ENCODE results near the gene PCDHGA1. TPM values are rescaled to one million over a fixed set of nuclear protein-coding genes. Genes with fewer than 3 reads are reported as not detected.

PCDHGA1 gene
- total RNA-seq, 1 experiment from 2014 or later, result 0.63 TPM

DNA sequence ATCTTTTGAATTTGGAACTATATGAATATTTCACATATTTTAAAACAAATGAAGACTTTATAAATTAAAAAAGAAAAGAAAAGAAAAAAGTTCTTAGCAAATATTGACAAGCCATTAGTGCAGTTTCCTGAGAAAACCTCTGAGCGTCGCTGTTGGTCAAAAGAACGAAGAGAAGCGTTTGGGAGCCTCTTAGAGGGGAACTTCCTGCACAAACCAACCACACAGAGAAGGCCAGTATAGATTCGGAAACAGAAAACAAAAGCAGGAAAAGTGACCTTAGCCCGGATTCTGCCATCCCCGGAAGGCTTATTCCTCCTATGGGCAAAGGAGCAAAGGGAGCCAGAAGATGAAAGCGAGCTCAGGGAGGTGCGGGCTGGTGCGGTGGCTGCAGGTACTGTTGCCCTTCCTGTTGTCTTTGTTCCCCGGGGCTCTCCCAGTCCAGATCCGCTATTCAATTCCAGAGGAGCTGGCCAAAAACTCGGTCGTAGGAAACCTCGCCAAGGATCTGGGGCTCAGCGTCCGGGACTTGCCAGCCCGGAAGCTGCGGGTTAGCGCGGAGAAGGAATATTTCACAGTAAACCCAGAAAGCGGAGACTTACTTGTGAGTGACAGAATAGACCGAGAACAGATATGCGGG is 29.6 kb downstream of the PCDHGA1 start, which contains the start of gene PCDHGB2:
TSS of gene PCDHGB2 (plus strand) at position 205 of the 637 bp plus-strand sequence. CDS start at position 347, 142 bp downstream.
- Histone ChIP-seq H3K27me3 (ENCODE audit: insufficient read depth, low read length) (no peaks in the 10 kb centered on the region), H2BK20ac (ENCODE audit: low read depth, low read length, poor library complexity, severe bottlenecking) (no peak within 1 kb of the TSS), H2BK12ac (ENCODE audit: insufficient read length, low read depth, low read length) (no peak within 1 kb of the TSS), H3T11ph (ENCODE audit: low read length) (no peak within 1 kb of the TSS), H3K9me3 (ENCODE audit: control insufficient read depth, low read depth, low read length) (peaks cover 29% of the 10 kb centered on the region), H3K23ac (ENCODE audit: insufficient read length, low read depth, low read length) (no peak within 1 kb of the TSS), H3K9ac (ENCODE audit: extremely low read depth, insufficient read length, low read length) (no peak within 1 kb of the TSS), H3K79me1 (ENCODE audit: insufficient read depth, low read depth, low read length, poor library complexity, severe bottlenecking) (no peaks in the 10 kb centered on the region), H3K4me1 (ENCODE audit: insufficient read depth, low read length) (no peaks in the 10 kb centered on the region), H3K56ac (ENCODE audit: insufficient read length, low read depth, low read length) (no peak within 1 kb of the TSS), H3K4me2 (ENCODE audit: insufficient read depth, insufficient read length, low read length) (no peak within 1 kb of the TSS), H3K14ac (ENCODE audit: insufficient read depth, low read length) (no peak within 1 kb of the TSS), H4K8ac (replicated peaks; ENCODE audit: insufficient read length, low read depth, low read length) (no peak within 1 kb of the TSS), H4K20me1 (ENCODE audit: control insufficient read depth, insufficient read depth, insufficient read length) (no peaks in the 10 kb centered on the region), H2BK120ac (ENCODE audit: low read depth, low read length, poor library complexity, severe bottlenecking) (no peak within 1 kb of the TSS), H3K23me2 (ENCODE audit: insufficient read length, low read depth, low read length, poor library complexity, severe bottlenecking) (no peaks in the 10 kb centered on the region), H3K18ac (ENCODE audit: insufficient read length, low read depth, low read length) (no peak within 1 kb of the TSS), H2AFZ (ENCODE audit: low read length) (no peak within 1 kb of the TSS), H3K4ac (ENCODE audit: low read depth, low read length) (no peak within 1 kb of the TSS), H3K27ac (ENCODE audit: insufficient read length, low read depth, low read length) (no peak within 1 kb of the TSS), H4K5ac (ENCODE audit: insufficient read length, low read depth, low read length) (no peak within 1 kb of the TSS), H3K79me2 (ENCODE audit: insufficient read depth, low read length) (no peaks in the 10 kb centered on the region), H2BK15ac (ENCODE audit: low read depth, low read length) (no peak within 1 kb of the TSS), H2AK5ac (ENCODE audit: insufficient read length, low read length) (no peak within 1 kb of the TSS), H2BK5ac (ENCODE audit: insufficient read length, low read length) (no peak within 1 kb of the TSS), H4K91ac (ENCODE audit: insufficient read length, low read depth, low read length) (no peak within 1 kb of the TSS)
- Mint-ChIP-seq H3K9me3 (peaks cover 70 to 71% of the 10 kb centered on the region in 2 experiments), H3K4me3 (peak within 1 kb of the TSS in 1 of 2 experiments; percentile 53; a peak in 4 of 5 replicates), H3K36me3 (ENCODE audit: insufficient read depth in 1 of 3, low read depth in 3 of 3) (peaks cover 40 to 72% (median 63%) of the 10 kb centered on the region in 3 experiments), H3K27ac (peak within 1 kb of the TSS in 2 of 3 experiments; percentile 7 to 83; a peak in 2 of 7 replicates), H3K27me3 (ENCODE audit: low read depth) (peaks cover 3% of the 10 kb centered on the region), H3K4me1 (peaks cover 7 to 15% of the 10 kb centered on the region in 2 experiments; a peak in 3 of 4 replicates)
- peak; percentile 50 for DNase-seq
- peak; percentile 75 for TF ChIP-seq CTCF (conservative IDR thresholded peaks at IDR 0.05)
- no CpG with 5 or more reads among the region's 24 CpGs for WGBS (ENCODE audit: extremely low coverage, insufficient read length, low lambda C conversion rate)
